ENCODE results near the gene SPINK14. TPM values are rescaled to one million over a fixed set of nuclear protein-coding genes. Genes with fewer than 3 reads are reported as not detected.

SPINK14 gene
- total RNA-seq, 1 donor from 2014 or later: not detected

DNA sequence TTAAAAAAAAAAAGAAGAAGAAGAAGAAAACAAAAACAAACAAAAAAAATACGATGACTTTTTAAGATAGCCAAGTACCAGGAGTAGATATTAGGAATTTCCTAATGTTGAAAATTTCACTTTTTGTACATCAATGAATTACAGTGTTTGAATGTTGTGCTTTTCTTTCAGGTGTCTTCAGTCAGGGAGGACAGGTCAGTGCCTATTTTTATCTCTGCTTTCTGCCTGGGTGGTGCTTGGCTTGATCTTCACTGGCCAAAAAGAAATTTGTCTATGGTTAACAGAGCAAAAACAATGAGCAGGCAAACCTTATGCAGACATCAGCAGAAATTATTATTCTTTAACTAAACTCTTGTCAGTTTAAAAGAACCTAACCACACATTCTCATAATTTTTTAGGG, 37.5 kb downstream of the SPINK14 start:
- H3K27ac Mint-ChIP-seq: no peak overlapping the region
- DNase-seq (ENCODE audit: low spot score): no peak
- intact Hi-C loops (cut with micrococcal nuclease): no loop called here
- no peaks in the 10 kb centered on the region for H3K4me1 Mint-ChIP-seq (ENCODE audit: low read depth)
- H3K9me3 Mint-ChIP-seq: no peaks in the 10 kb centered on the region
- no peaks in the 10 kb centered on the region for H3K27me3 Mint-ChIP-seq (ENCODE audit: low read depth)
- H3K36me3 Mint-ChIP-seq (ENCODE audit: low read depth): no peaks in the 10 kb centered on the region
- no peak overlapping the region for H3K4me3 Mint-ChIP-seq (ENCODE audit: low read depth)

DNA sequence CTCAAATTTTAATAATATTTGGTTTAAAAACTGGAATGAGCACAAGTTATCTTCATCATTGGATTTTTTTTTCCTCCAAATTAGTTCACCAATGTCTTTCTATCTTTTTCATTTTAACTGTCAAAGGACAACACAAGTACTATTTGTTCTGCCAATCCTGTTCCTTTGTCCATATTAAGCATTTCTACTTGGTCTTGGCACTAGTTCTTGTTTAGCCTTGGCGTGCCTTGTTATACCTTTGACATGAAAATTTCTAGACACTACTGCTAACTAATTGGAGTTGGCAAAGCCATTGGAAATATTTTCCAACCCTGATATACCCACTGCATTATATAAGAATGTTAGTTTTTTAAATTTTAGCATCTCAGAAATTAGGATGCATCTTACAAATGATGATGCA, 38.3 kb downstream of the SPINK14 start:
- no peak for DNase-seq (ENCODE audit: low spot score)
- Mint-ChIP-seq H3K4me1 (ENCODE audit: low read depth) (no peaks in the 10 kb centered on the region), H3K9me3 (no peaks in the 10 kb centered on the region), H3K4me3 (ENCODE audit: low read depth) (no peak overlapping the region), H3K36me3 (ENCODE audit: low read depth) (no peaks in the 10 kb centered on the region), H3K27me3 (ENCODE audit: low read depth) (peaks cover 3% of the 10 kb centered on the region), H3K27ac (no peak overlapping the region)
- intact Hi-C loops (cut with micrococcal nuclease): no loop called here

DNA sequence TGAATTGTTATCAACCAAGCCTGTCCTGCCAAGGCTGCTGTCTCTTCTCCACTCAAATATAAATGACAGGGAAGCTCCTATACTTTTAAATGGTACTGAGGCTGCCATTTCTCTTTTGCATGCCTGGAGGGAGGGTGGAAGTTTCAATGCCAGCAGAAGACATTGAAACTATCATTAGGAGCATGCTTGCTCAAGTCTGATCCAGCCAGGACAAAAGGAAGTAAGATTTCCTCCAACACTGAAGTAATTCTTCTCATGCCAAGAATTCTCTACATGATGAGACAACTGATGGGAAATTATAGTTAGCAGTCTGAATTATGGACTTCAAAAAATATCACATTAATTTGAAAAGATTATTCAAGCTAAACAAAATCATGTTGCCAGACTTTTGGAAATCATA, 39.9 kb downstream of the SPINK14 start:
- no peak overlapping the region for H3K4me3 Mint-ChIP-seq (ENCODE audit: low read depth)
- no peaks in the 10 kb centered on the region for H3K36me3 Mint-ChIP-seq (ENCODE audit: low read depth)
- H3K9me3 Mint-ChIP-seq: no peaks in the 10 kb centered on the region
- intact Hi-C loops (cut with micrococcal nuclease): no loop called here
- no peak overlapping the region for H3K27ac Mint-ChIP-seq
- DNase-seq (ENCODE audit: low spot score): no peak
- H3K27me3 Mint-ChIP-seq (ENCODE audit: low read depth): peaks cover 4% of the 10 kb centered on the region
- H3K4me1 Mint-ChIP-seq (ENCODE audit: low read depth): no peaks in the 10 kb centered on the region

DNA sequence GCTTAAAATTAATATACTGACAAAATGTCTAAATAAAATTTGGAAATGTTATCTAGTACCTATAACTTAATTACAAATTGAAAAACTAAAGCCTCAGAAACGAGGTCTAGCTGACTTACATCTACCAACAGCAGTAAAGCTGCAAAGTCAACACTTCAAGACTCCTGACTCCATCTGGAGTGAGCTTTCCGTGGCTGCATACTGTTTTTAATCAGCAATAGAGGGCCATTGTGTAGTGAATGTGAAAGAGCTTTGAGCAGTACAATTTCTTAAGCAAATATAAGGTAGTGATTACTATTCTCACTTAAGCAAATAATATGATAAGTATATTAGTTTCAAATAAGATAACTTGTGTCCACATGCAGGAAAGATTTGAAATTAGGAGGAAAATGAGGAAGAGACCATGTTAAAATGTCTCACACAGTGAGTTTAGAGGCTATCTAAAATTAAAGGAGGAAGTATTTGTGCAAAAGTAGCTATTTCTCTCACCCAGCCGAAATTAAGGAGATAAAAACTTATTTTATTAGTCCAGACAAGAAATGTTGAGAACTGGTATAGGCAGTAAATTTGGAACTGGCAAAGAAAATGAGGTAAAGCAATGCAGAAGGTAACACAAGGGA, 40.9 kb downstream of the SPINK14 start:
- Mint-ChIP-seq H3K27ac (no peak overlapping the region), H3K36me3 (ENCODE audit: low read depth) (no peaks in the 10 kb centered on the region), H3K9me3 (no peaks in the 10 kb centered on the region), H3K4me1 (ENCODE audit: low read depth) (no peaks in the 10 kb centered on the region), H3K4me3 (ENCODE audit: low read depth) (no peak overlapping the region), H3K27me3 (ENCODE audit: low read depth) (peaks cover 4% of the 10 kb centered on the region)
- DNase-seq (ENCODE audit: low spot score): no peak
- intact Hi-C loops (cut with micrococcal nuclease): no loop called here

DNA sequence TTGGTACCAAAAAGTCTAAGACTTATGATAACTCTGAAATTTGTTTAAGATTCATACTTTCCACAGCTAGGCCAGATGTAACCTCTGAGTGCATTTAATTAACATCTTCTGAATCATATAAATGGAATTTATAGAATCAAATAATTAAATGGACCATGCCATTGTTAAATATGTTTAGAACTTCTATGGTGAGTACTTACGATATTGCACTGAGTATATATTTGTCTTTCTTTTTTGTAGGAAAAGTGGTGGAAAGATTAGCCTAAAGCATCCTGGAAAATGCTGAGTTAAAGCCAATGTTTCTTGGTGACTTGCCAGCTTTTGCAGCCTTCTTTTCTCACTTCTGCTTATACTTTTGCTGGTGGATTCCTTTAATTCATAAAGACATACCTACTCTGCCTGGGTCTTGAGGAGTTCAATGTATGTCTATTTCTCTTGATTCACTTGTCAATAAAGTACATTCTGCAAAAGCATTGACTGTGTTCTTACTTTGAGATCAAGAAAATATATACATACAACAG, 46.4 kb downstream of the SPINK14 start:
- H3K9me3 Mint-ChIP-seq: no peaks in the 10 kb centered on the region
- H3K27me3 Mint-ChIP-seq (ENCODE audit: low read depth): peaks cover 4% of the 10 kb centered on the region
- no peaks in the 10 kb centered on the region for H3K36me3 Mint-ChIP-seq (ENCODE audit: low read depth)
- no peaks in the 10 kb centered on the region for H3K4me1 Mint-ChIP-seq (ENCODE audit: low read depth)
- H3K27ac Mint-ChIP-seq: no peak overlapping the region
- intact Hi-C loops (cut with micrococcal nuclease): no loop called here
- DNase-seq (ENCODE audit: low spot score): no peak
- H3K4me3 Mint-ChIP-seq (ENCODE audit: low read depth): no peak overlapping the region

DNA sequence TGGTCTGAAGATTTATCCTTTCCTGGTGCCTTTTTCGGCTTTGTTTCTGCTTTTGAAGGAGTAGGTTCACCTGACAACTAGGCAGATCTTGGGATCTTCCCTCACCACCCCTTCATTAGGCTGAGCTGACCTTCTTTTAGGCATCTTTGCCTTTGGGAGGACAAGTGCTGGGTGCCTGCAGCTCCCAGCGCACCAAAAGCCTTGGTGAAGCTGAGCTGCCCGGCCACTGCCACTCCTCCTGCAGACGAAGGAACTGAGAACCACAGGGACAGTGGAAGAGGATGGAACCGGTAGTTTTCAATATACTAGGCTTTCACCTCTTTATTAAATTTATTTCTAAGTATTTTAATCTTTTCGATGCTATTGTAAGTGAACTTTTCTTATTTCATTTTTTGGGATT, 53.2 kb downstream of the SPINK14 start:
- Mint-ChIP-seq H3K4me3 (ENCODE audit: low read depth) (no peak overlapping the region), H3K36me3 (ENCODE audit: low read depth) (no peaks in the 10 kb centered on the region), H3K4me1 (ENCODE audit: low read depth) (no peaks in the 10 kb centered on the region), H3K27ac (no peak overlapping the region), H3K27me3 (ENCODE audit: low read depth) (no peaks in the 10 kb centered on the region), H3K9me3 (no peaks in the 10 kb centered on the region)
- no peak for DNase-seq (ENCODE audit: low spot score)
- intact Hi-C loops (cut with micrococcal nuclease): no loop called here

DNA sequence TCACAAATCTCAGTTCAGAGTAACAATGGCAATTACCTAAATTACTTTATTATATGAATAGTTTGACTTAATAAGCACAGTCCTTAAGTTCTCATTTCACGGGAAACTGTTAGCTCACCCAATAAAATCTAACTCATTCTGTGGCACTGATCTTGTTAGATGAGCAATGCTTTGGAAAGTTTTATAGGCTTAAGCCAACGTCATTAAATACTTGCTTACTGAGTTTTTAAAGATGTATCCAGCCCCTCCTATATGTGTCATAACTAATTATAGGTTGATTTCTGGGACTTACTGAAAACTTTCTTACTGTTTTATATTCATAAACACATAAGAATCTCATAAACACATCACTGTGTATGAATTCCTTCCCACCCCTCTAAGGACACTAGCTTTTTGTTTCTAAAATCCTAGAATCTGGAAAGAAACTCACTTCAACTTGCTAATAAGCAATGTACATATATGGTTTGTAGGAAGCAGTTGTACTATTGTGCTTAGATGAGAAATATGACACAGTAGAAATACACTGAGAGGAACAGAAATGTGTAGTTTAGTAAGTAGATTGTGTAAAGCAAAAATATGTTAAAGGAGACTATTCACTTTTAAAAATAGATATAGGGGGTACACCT, 55.9 kb downstream of the SPINK14 start:
- DNase-seq (ENCODE audit: low spot score): no peak
- H3K27ac Mint-ChIP-seq: no peak overlapping the region
- H3K36me3 Mint-ChIP-seq (ENCODE audit: low read depth): no peaks in the 10 kb centered on the region
- no peaks in the 10 kb centered on the region for H3K4me1 Mint-ChIP-seq (ENCODE audit: low read depth)
- intact Hi-C loops (cut with micrococcal nuclease): no loop called here
- no peak overlapping the region for H3K4me3 Mint-ChIP-seq (ENCODE audit: low read depth)
- no peaks in the 10 kb centered on the region for H3K27me3 Mint-ChIP-seq (ENCODE audit: low read depth)
- no peaks in the 10 kb centered on the region for H3K9me3 Mint-ChIP-seq

Other genes starting within 250 kb of the SPINK14 start
- not detected in 2 replicates for gene SPINK5, start 104.6 kb upstream of the SPINK14 start, total RNA-seq
- gene SPINK6, start 34.5 kb downstream of the SPINK14 start, total RNA-seq: not detected in 2 replicates
- gene MARCOL, start 70.0 kb downstream of the SPINK14 start, total RNA-seq: not detected in 2 replicates
- gene SPINK13, start 100.2 kb downstream of the SPINK14 start, total RNA-seq: not detected in 2 replicates
- gene SPINK7, start 143.9 kb downstream of the SPINK14 start, total RNA-seq: not detected in 2 replicates
- not detected in 2 replicates for gene SPINK9, start 167.0 kb downstream of the SPINK14 start, total RNA-seq
- 55.2 and 68.9 TPM in 2 replicates for gene FBXO38, start 215.4 kb downstream of the SPINK14 start, total RNA-seq